ENCODE results near the gene EDNRA. TPM values are rescaled to one million over a fixed set of nuclear protein-coding genes. Genes with fewer than 3 reads are reported as not detected.

Gene EDNRA
- total and polyA plus RNA-seq, 2 donors (not counting 3 experiments of a cell fraction or from before 2014, with no cell fraction given): 0.01 TPM; not detected in 1

DNA sequence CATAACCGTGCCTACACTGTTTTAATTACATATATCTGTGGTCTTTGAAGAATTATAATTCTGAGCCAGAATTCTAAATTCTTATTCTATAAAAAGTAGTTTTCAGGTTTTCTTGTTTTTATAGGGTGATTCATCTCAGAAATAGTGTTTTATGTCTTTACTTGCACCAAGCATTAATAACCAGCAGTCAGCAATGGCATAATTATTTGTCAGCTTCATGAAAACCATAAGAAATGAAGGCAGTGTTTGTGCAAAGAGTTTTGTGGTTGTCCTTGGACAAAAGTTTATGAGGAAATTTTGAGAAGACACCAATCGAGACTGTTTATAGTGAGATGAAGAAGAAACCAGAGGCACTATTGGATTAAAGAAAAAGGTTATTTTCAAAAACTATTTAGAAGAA lies 37.2 kb downstream of the EDNRA start:
- TF ChIP-seq, protein P1, sequence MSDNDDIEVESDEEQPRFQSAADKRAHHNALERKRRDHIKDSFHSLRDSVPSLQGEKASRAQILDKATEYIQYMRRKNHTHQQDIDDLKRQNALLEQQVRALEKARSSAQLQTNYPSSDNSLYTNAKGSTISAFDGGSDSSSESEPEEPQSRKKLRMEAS (IDR thresholded peaks at IDR 0.05; ENCODE audit: insufficient read depth, insufficient read length): no peak
- TF ChIP-seq POLR2A (IDR thresholded peaks at IDR 0.05; ENCODE audit: low read depth, low read length) (no peak), JUN (IDR thresholded peaks at IDR 0.05; ENCODE audit: borderline replicate concordance, insufficient read depth, insufficient read length, low read depth) (no peak), POLR2AphosphoS5 (IDR thresholded peaks at IDR 0.05; ENCODE audit: insufficient read depth, low read depth, low read length) (no peak), GATA2 (IDR thresholded peaks at IDR 0.05; ENCODE audit: insufficient read depth, insufficient read length, low read depth, low read length) (no peak), EZH2 (IDR thresholded peaks at IDR 0.05; ENCODE audit: borderline replicate concordance, low read depth, low read length, severe bottlenecking) (no peak), MYC (IDR thresholded peaks at IDR 0.05; ENCODE audit: low read depth, low read length) (no peak), FOS (IDR thresholded peaks at IDR 0.05; ENCODE audit: borderline replicate concordance, insufficient read depth, low read length) (no peak)
- TF ChIP-seq, protein P2, sequence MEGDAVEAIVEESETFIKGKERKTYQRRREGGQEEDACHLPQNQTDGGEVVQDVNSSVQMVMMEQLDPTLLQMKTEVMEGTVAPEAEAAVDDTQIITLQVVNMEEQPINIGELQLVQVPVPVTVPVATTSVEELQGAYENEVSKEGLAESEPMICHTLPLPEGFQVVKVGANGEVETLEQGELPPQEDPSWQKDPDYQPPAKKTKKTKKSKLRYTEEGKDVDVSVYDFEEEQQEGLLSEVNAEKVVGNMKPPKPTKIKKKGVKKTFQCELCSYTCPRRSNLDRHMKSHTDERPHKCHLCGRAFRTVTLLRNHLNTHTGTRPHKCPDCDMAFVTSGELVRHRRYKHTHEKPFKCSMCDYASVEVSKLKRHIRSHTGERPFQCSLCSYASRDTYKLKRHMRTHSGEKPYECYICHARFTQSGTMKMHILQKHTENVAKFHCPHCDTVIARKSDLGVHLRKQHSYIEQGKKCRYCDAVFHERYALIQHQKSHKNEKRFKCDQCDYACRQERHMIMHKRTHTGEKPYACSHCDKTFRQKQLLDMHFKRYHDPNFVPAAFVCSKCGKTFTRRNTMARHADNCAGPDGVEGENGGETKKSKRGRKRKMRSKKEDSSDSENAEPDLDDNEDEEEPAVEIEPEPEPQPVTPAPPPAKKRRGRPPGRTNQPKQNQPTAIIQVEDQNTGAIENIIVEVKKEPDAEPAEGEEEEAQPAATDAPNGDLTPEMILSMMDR (IDR thresholded peaks at IDR 0.05; ENCODE audit: extremely low read depth in 1 of 2, insufficient read depth in 1 of 2, low read depth in 1 of 2, low read length in 2 of 2): no peak
- Histone ChIP-seq H3K9me1 (replicated peaks; ENCODE audit: control insufficient read depth, extremely low read depth, insufficient read depth, low read length) (no peaks in the 10 kb centered on the region), H3K27me3 (ENCODE audit: control insufficient read depth in 2 of 2, insufficient read depth in 2 of 2, low read length in 2 of 2) (peaks cover 4 to 8% of the 10 kb centered on the region in 2 experiments), H3K9me3 (replicated peaks; ENCODE audit: control insufficient read depth, insufficient read depth, low read length) (no peaks in the 10 kb centered on the region), H3K4me1 (ENCODE audit: control insufficient read depth, extremely low read depth, insufficient read depth, low read length) (no peaks in the 10 kb centered on the region), H3K9ac (replicated peaks; ENCODE audit: extremely low read depth, insufficient read depth, low read length) (no peak overlapping the region), H2AFZ (ENCODE audit: low read depth, low read length) (no peak overlapping the region), H4K20me1 (replicated peaks; ENCODE audit: control insufficient read depth, extremely low read depth, insufficient read depth, low read length) (peaks cover 2% of the 10 kb centered on the region), H3K36me3 (ENCODE audit: control insufficient read depth in 2 of 2, extremely low read depth in 1 of 2, insufficient read depth in 2 of 2, low read length in 2 of 2) (no peaks in the 10 kb centered on the region), H3K4me2 (ENCODE audit: insufficient read depth, low read length) (no peak overlapping the region), H3K4me3 (replicated peaks in 1 of 3; ENCODE audit: insufficient read depth in 1 of 3, low read depth in 1 of 3, low read length in 3 of 3) (no peak overlapping the region), H3K27ac (ENCODE audit: insufficient read depth, low read depth, low read length) (no peak overlapping the region), H3K79me2 (ENCODE audit: control insufficient read depth, insufficient read depth, low read length) (no peaks in the 10 kb centered on the region)
- BruUV-seq (replicated peaks): no TSS peak
- intact Hi-C loops (cut with micrococcal nuclease): loop anchor here (1.0 to 2.0 kb wide), 2 partner anchors 357 to 499 kb away; no protein-coding TSS in a partner anchor
- CTCF ChIA-PET: interaction anchor here (0.6 to 3.7 kb wide), 47 partner anchors 10 to 499 kb away, joined by 3 to 233 read pairs (median 8); partner anchors contain the start of genes PRMT9 and TMEM184C
- dilution Hi-C loops (cut with MboI; ENCODE audit: extremely low pct_ligation_motif_present, low sequenced_read_pairs): no loop called here
- POLR2A ChIA-PET: no interaction called here
- DNase-seq (ENCODE audit: low read depth, low spot score): no peak
- no peak for FAIRE-seq
